GM12801 (cell line): ENCODE measurements around the gene PEX7.

Experiments used
- CTCF ChIP-seq: IDR thresholded peaks from one replicate; pipeline ENCODE4 v1.5.1; 2011; ENCODE audit warnings: control low read depth; ENCODE audit not compliant: insufficient read length; ENCODE audit errors: extremely low read depth

Gene PEX7

GRCh38 chr6:136863752-136864151 lies 41.4 kb downstream of the PEX7 start:
- no peak for TF ChIP-seq CTCF

GRCh38 chr6:136864676-136865075 lies 42.3 kb downstream of the PEX7 start:
- TF ChIP-seq CTCF = no peak

- TF ChIP-seq CTCF = no peak
These were observed 44.6 kb downstream of the PEX7 start for GRCh38 chr6:136866872-136867416.

- TF ChIP-seq CTCF = no peak
These were observed 47.1 kb downstream of the PEX7 start for GRCh38 chr6:136869451-136869850.

GRCh38 chr6:136873748-136874147 lies 51.4 kb downstream of the PEX7 start:
- no peak for TF ChIP-seq CTCF

GRCh38 chr6:136880748-136881460 lies 58.5 kb downstream of the PEX7 start:
- no peak for TF ChIP-seq CTCF

- no peak for TF ChIP-seq CTCF
These were observed 63.7 kb downstream of the PEX7 start for GRCh38 chr6:136886091-136886490.
